GM20000 (cell line): Measurements from ENCODE around the gene ZNF180.
"Not testable (repeated sequence)": the region's sequence is repeated elsewhere in the genome, so short reads cannot be mapped to it uniquely, and the experiment has no call there.

Experiments used
- DNase-seq: peaks from one replicate; pipeline ENCODE4 v3.0.0; 2012; ENCODE audit warnings: low spot score
- CTCF ChIP-seq: IDR thresholded peaks from 2 replicates; pipeline ENCODE4 v1.5.1; 2012; ENCODE audit warnings: mild to moderate bottlenecking, control low read depth; ENCODE audit errors: extremely low read depth, missing control alignments

The ZNF180 gene

GRCh38 chr19:44539236-44539826 is 39.0 kb upstream of the ZNF180 start:
- DNase-seq = no peak
- TF ChIP-seq CTCF = no peak

- DNase-seq = not testable (repeated sequence)
Measured at GRCh38 chr19:44535361-44535760, 35.0 kb upstream of the ZNF180 start.

GRCh38 chr19:44532819-44533218 is 32.5 kb upstream of the ZNF180 start:
- TF ChIP-seq CTCF = no peak
- no peak for DNase-seq

- DNase-seq = no peak
- no peak for TF ChIP-seq CTCF
Measured at GRCh38 chr19:44530777-44531176, 30.5 kb upstream of the ZNF180 start.

- no peak for TF ChIP-seq CTCF
- DNase-seq = no peak
Measured at GRCh38 chr19:44529536-44529935, 29.2 kb upstream of the ZNF180 start, which contains the start of gene CEACAM20. Gene CEACAM20, minus strand, starts transcription at chr19:44529675. Its CDS starts 166 bp downstream, at chr19:44529509.

- no peak for TF ChIP-seq CTCF
- no peak for DNase-seq
Measured at GRCh38 chr19:44527554-44527953, 27.2 kb upstream of the ZNF180 start.

GRCh38 chr19:44525721-44526430 is 25.6 kb upstream of the ZNF180 start:
- no peak for DNase-seq
- TF ChIP-seq CTCF = no peak

- no peak for TF ChIP-seq CTCF
- DNase-seq = no peak
Measured at GRCh38 chr19:44521370-44521769, 21.0 kb upstream of the ZNF180 start.
